Mesodermal cell (in vitro differentiated cells): Measurements from ENCODE around the gene TPO.

ENCODE experiments used
- H3K27ac ChIP-seq: 2 replicates; pipeline ENCODE4 v1.7.0; 2013; ENCODE audit warnings: mild to moderate bottlenecking, low read depth, low read length, moderate library complexity; ENCODE audit not compliant: severe bottlenecking
- H3K36me3 ChIP-seq: 2 replicates; pipeline ENCODE4 v1.7.1; 2013; ENCODE audit warnings: mild to moderate bottlenecking, low read length, moderate library complexity; ENCODE audit not compliant: control insufficient read depth, insufficient read depth
- H3K4me1 ChIP-seq: one replicate; pipeline ENCODE4 v1.7.1; 2013; ENCODE audit warnings: mild to moderate bottlenecking, low read length; ENCODE audit not compliant: insufficient read depth, control insufficient read depth, poor library complexity, severe bottlenecking
- H3K4me3 ChIP-seq: 2 replicates; pipeline ENCODE4 v1.7.0; 2013; ENCODE audit warnings: low read length, control low read depth, mild to moderate bottlenecking; ENCODE audit not compliant: insufficient read depth, poor library complexity, severe bottlenecking; ENCODE audit errors: extremely low read depth
- H3K9me3 ChIP-seq: 2 replicates; pipeline ENCODE4 v1.7.1; 2013; ENCODE audit warnings: mild to moderate bottlenecking, low read length, moderate library complexity; ENCODE audit not compliant: control insufficient read depth
- WGBS, 2 experiments: methylation state at CpG; one replicate each; pipeline ENCODE4 v1.1.5; 2013; ENCODE audit warnings: missing lambda C conversion rate in 2 of 2; ENCODE audit not compliant: insufficient coverage in 2 of 2; 5-methylcytosine and 5-hydroxymethylcytosine counted together

The TPO gene

DNA sequence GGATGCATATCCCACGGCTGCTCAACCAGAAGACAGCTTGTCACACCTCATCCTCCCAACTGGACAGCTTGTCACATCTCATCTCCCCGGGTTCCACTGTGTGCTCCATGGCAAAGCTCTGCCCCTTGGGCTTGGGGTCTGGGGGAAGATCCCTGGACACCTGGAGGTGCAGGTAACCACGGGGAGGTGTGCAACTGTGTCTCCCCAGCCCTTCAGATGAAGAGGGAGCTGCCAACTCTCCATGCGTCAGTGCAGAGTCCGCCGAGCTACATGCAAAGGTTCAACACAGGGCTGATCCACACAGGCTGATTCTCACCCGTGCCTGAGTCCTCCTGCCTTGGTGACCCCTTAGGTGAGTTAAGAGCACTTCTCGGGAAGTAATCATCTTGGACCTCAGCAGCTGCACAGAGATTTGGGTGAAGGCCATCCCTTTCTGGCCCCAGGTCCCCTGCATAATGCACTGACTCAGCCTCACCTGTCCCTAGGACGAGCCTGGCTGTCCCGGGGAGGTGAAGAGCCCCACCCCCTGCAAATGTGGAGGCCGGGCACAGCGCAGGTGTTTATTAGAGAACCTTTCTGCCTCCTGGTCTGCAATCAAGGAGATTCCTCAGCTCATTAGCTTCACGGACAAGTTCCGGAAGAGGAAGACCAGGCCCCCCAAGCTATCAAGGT, 173.1 kb downstream of the TPO start:
- Histone ChIP-seq H3K4me3 (no peak overlapping the region), H3K27ac (no peak overlapping the region), H3K4me1 (peaks cover 17% of the 10 kb centered on the region), H3K36me3 (no peaks in the 10 kb centered on the region), H3K9me3 (no peaks in the 10 kb centered on the region)
- WGBS, 2 experiments: 87 to 94% methylated on average over 8 to 14 of the region's 14 CpGs

DNA sequence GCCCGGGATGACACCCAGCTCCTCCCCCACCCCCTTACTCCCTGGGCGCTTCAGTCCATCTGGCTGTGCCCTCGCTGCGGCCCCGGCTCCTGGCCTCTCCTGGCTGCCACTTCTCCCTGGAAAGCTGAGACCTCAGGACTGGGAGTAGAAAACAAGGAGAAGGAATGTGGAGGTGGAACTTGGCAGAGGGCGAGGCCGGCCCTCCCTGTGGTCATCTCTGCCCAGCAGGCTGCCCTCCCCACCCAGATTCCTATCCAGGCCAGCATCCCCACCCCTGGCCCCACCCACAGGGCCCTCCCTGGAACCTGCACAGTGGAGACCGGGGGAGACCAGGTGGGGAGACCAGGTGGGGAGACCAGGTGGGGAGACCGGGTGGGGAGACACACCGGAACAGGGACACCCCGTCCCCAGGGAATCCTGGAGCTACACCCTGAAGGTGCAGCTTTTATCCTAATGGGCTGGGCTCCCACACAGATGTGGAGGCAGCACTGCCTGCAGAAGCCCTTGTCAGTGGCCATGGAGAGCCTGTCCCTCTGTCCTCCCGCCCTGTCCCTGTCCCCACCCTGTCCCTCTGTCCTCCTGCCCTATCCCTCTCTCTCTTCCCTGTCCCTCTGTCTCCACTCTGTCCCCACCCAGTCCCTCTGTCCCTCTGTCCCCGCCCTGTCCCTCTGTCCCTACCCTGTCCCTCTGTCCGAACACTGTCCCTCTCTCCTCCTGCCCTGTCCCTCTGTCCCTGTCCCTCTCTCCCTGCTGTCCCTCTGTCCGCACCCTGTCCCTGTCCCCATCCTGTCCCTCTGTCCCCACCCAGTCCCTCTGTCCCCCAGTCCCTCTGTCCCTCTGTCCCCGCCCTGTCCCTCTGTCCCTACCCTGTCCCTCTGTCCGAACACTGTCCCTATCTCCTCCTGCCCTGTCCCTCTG, 173.9 kb downstream of the TPO start:
- peaks cover 23% of the 10 kb centered on the region for H3K4me1 ChIP-seq
- WGBS, 2 experiments: 88 to 94% methylated on average over 10 to 12 of the region's 17 CpGs
- no peak overlapping the region for H3K27ac ChIP-seq
- H3K4me3 ChIP-seq: no peak overlapping the region
- no peaks in the 10 kb centered on the region for H3K36me3 ChIP-seq
- H3K9me3 ChIP-seq: no peaks in the 10 kb centered on the region

GRCh38 chr2:1588051-1588977, 175.1 kb downstream of the TPO start:
- H3K4me3 ChIP-seq: no peak overlapping the region
- H3K36me3 ChIP-seq: no peaks in the 10 kb centered on the region
- peaks cover 31% of the 10 kb centered on the region for H3K4me1 ChIP-seq
- WGBS, 2 experiments: 91 to 92% methylated on average over 16 to 26 of the region's 27 CpGs
- no peaks in the 10 kb centered on the region for H3K9me3 ChIP-seq
- H3K27ac ChIP-seq: no peak overlapping the region

- Histone ChIP-seq H3K36me3 (no peaks in the 10 kb centered on the region), H3K4me3 (no peak overlapping the region), H3K4me1 (peaks cover 36% of the 10 kb centered on the region), H3K27ac (peak overlapping the region; percentile 39), H3K9me3 (no peaks in the 10 kb centered on the region)
- WGBS, 2 experiments: 69 to 74% methylated on average over 10 to 13 of the region's 15 CpGs
Observed at GRCh38 chr2:1588978-1589621, 175.8 kb downstream of the TPO start.

DNA sequence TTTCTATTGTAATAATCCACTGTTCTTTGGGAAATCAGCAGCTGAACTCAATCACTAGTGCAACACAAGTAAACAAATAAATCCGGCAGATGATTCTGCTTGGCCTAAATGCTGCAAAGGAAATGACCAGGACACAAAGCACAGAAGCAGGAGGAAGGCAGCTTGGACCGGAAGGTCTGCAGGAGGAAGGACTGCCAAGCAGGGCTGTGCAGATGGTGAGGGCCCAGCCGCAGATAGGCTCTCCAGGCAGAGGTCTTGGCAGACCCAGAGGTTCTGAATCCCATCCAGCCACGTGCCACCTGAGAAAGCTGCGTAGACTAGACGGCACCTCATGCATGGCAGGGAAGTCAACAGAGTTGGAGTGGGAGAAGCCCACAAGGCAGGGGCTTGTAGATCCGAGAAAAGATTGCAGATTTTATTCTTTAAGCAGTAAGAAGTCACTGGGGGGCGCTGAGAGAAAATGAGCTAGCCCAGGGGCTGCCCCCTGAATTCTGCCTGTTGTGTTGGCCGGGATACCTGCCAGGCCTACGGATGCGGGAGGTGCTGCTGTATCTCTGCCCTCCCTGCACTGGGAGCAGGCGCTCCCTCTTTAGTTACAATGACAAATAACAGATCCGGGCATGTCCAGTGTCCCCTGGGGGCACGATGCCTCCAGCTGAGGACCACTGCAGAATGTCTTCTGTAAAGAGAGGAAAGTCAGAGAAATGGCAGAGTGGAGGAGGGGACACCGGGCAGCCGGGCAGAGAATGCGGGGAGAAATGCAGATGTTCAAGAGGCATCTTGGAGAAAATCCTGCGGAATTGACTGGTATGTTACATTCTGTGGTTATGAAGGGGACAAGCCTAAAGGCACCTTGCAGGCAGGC, 177.6 kb downstream of the TPO start:
- H3K4me3 ChIP-seq: no peak overlapping the region
- peaks cover 47% of the 10 kb centered on the region for H3K4me1 ChIP-seq
- H3K9me3 ChIP-seq: no peaks in the 10 kb centered on the region
- WGBS, 2 experiments: 67 to 71% methylated on average over 16 to 18 of the region's 18 CpGs
- no peak overlapping the region for H3K27ac ChIP-seq
- no peaks in the 10 kb centered on the region for H3K36me3 ChIP-seq

- Histone ChIP-seq H3K4me1 (peaks cover 47% of the 10 kb centered on the region), H3K9me3 (no peaks in the 10 kb centered on the region), H3K27ac (peak overlapping the region; percentile 80), H3K36me3 (no peaks in the 10 kb centered on the region), H3K4me3 (no peak overlapping the region)
- WGBS, 2 experiments: 76 to 88% methylated on average over 16 of the region's 16 CpGs
Observed at GRCh38 chr2:1591461-1591770, 178.2 kb downstream of the TPO start.
